ENCODE measurements around the gene AKR1D1.

AKR1D1 gene

GRCh38 chr7:138167869-138168296, 91.6 kb downstream of the AKR1D1 start:
- no peak for TF ChIP-seq CTCF (IDR thresholded peaks at IDR 0.05; ENCODE audit: low read depth, low read length)

More at GRCh38 chr7:138167869-138168296, 91.6 kb downstream of the AKR1D1 start:
- no peak for DNase-seq (ENCODE audit: extremely low read depth, low read depth)

Measured in AG09319 (cell line).